BE2C (cell line): ENCODE results near the gene KANSL3.

Experiments
- DNase-seq: peaks from one replicate; pipeline ENCODE4 v3.0.0-alpha.2; 2020
- H3K27me3 ChIP-seq: fragments of 250-450 bp; sonication (Bioruptor Pico); 2 replicates; pipeline ENCODE4 v1.5.1; 2020; ENCODE audit warnings: mild to moderate bottlenecking
- H3K36me3 ChIP-seq: fragments of 250-450 bp; sonication (Bioruptor Pico); 2 replicates; pipeline ENCODE4 v1.5.1; 2020; ENCODE audit warnings: mild to moderate bottlenecking
- H3K4me1 ChIP-seq: fragments of 250-450 bp; sonication (Bioruptor Pico); 2 replicates; pipeline ENCODE4 v1.5.1; 2020
- H3K4me3 ChIP-seq: 2 replicates; pipeline ENCODE4 v1.5.1; 2011; ENCODE audit warnings: low read depth, low read length
- H3K9me3 ChIP-seq: fragments of 250-450 bp; sonication (Bioruptor Pico); 2 replicates; pipeline ENCODE4 v1.5.1; 2020
- CTCF ChIP-seq: IDR thresholded peaks from 2 replicates; pipeline ENCODE4 v1.5.1; 2012; ENCODE audit warnings: mild to moderate bottlenecking, low read depth, low read length

KANSL3 gene

GRCh38 chr2:96578731-96579130 lies 59.4 kb downstream of the KANSL3 start:
- Histone ChIP-seq H3K4me3 (no peak overlapping the region), H3K36me3 (no peaks in the 10 kb centered on the region), H3K9me3 (no peaks in the 10 kb centered on the region), H3K27me3 (no peaks in the 10 kb centered on the region), H3K4me1 (no peaks in the 10 kb centered on the region)
- TF ChIP-seq CTCF: no peak
- DNase-seq: no peak

- Histone ChIP-seq H3K4me3 (no peak overlapping the region), H3K27me3 (no peaks in the 10 kb centered on the region), H3K36me3 (no peaks in the 10 kb centered on the region), H3K9me3 (no peaks in the 10 kb centered on the region), H3K4me1 (no peaks in the 10 kb centered on the region)
- DNase-seq: no peak
- no peak for TF ChIP-seq CTCF
Observed at GRCh38 chr2:96577501-96577900, 60.6 kb downstream of the KANSL3 start.

- H3K9me3 ChIP-seq: no peaks in the 10 kb centered on the region
- H3K4me1 ChIP-seq: no peaks in the 10 kb centered on the region
- H3K4me3 ChIP-seq: no peak overlapping the region
- DNase-seq: no peak
- no peaks in the 10 kb centered on the region for H3K36me3 ChIP-seq
- no peak for TF ChIP-seq CTCF
- H3K27me3 ChIP-seq: no peaks in the 10 kb centered on the region
Observed at GRCh38 chr2:96575785-96576456, 62.2 kb downstream of the KANSL3 start.

GRCh38 chr2:96574364-96574763 lies 63.7 kb downstream of the KANSL3 start:
- no peaks in the 10 kb centered on the region for H3K36me3 ChIP-seq
- no peaks in the 10 kb centered on the region for H3K4me1 ChIP-seq
- no peaks in the 10 kb centered on the region for H3K9me3 ChIP-seq
- 0 out of 2 replicates have a peak, but pooled peaks have one; percentile 8 for TF ChIP-seq CTCF
- no peak for DNase-seq
- H3K4me3 ChIP-seq: no peak overlapping the region
- no peaks in the 10 kb centered on the region for H3K27me3 ChIP-seq

- DNase-seq: no peak
- no peaks in the 10 kb centered on the region for H3K36me3 ChIP-seq
- no peaks in the 10 kb centered on the region for H3K4me1 ChIP-seq
- no peak for TF ChIP-seq CTCF
- no peaks in the 10 kb centered on the region for H3K27me3 ChIP-seq
- no peaks in the 10 kb centered on the region for H3K9me3 ChIP-seq
- no peak overlapping the region for H3K4me3 ChIP-seq
Observed at GRCh38 chr2:96568094-96568493, 70.0 kb downstream of the KANSL3 start.

GRCh38 chr2:96565111-96565510 lies 73.0 kb downstream of the KANSL3 start:
- Histone ChIP-seq H3K4me1 (no peaks in the 10 kb centered on the region), H3K36me3 (no peaks in the 10 kb centered on the region), H3K27me3 (no peaks in the 10 kb centered on the region), H3K9me3 (no peaks in the 10 kb centered on the region), H3K4me3 (no peak overlapping the region)
- TF ChIP-seq CTCF: no peak
- no peak for DNase-seq
